Stomach (tissue), 4 donors: Measurements from ENCODE around the gene MT1M.

Experiments
- CTCF ChIP-seq, 7 experiments: fragments of 450-650 bp in 4 of 7; fragments of 200-600 bp in 3 of 7; sonication (generic) in 3 of 7; IDR thresholded peaks; one replicate each; pipeline ENCODE4 v1.5.1; 2016 to 2019; ENCODE audit warnings: antibody characterized with exemption in 7 of 7, control low read depth in 2 of 7, mild to moderate bottlenecking in 1 of 7
- EP300 ChIP-seq: sonication (generic); formaldehyde crosslinking; IDR thresholded peaks from one replicate; pipeline ENCODE4 v1.6.1; 2017; ENCODE audit warnings: antibody characterized with exemption
- POLR2A ChIP-seq, 4 donors: fragments of 450-650 bp; IDR thresholded peaks; one replicate each; pipeline ENCODE4 v1.6.1; 2016; ENCODE audit warnings: antibody characterized with exemption in 4 of 4, control low read depth in 2 of 4, mild to moderate bottlenecking in 1 of 4, moderate library complexity in 1 of 4
- POLR2AphosphoS5 ChIP-seq, 3 donors: sonication (generic); formaldehyde crosslinking; IDR thresholded peaks; one replicate each; pipeline ENCODE4 v1.6.1; 2016; ENCODE audit warnings: antibody characterized with exemption in 3 of 3

- TF ChIP-seq CTCF (IDR thresholded peaks at IDR 0.05) (no peak), POLR2AphosphoS5 (IDR thresholded peaks at IDR 0.05) (no peak), EP300 (no peak), POLR2A (IDR thresholded peaks at IDR 0.05) (no peak)
Observed at GRCh38 chr16:56653218-56653617, 20.8 kb downstream of the MT1M start.
